Peyer's patch (tissue), 4 donors: Measurements from ENCODE around the gene OR11A1. TPM values are rescaled to one million over a fixed set of nuclear protein-coding genes. Genes with fewer than 3 reads are reported as not detected.
"Not testable (repeated sequence)": the region's sequence is repeated elsewhere in the genome, so short reads cannot be mapped to it uniquely, and the experiment has no call there.

Source experiments
- DNase-seq, 3 donors: peaks; one replicate each; pipeline ENCODE4 v3.0.0-alpha.2; 2017 to 2019
- H3K27ac ChIP-seq, 4 donors: fragments of 200-600 bp; sonication (generic); one replicate each; pipeline ENCODE4 v1.5.1; 2016 to 2019
- H3K27me3 ChIP-seq, 2 donors: fragments of 200-600 bp; sonication (generic); one replicate each; pipeline ENCODE4 v1.5.1; 2019
- H3K36me3 ChIP-seq, 3 donors: fragments of 200-600 bp; sonication (generic); one replicate each; pipeline ENCODE4 v1.5.1; 2016 to 2019
- H3K4me1 ChIP-seq, 4 donors: fragments of 200-600 bp; sonication (generic); one replicate each; pipeline ENCODE4 v1.5.1; 2016 to 2019
- H3K4me3 ChIP-seq, 4 donors: fragments of 200-600 bp; sonication (generic); 1 replicate in 3 of 4; 2 replicates in 1 of 4; pipeline ENCODE4 v1.5.1; 2016 to 2019; ENCODE audit warnings: mild to moderate bottlenecking in 1 of 4
- H3K9me3 ChIP-seq, 4 donors: fragments of 200-600 bp; sonication (generic); one replicate each; pipeline ENCODE4 v1.5.1; 2016 to 2019; ENCODE audit warnings: mild to moderate bottlenecking in 1 of 4
- POLR2A ChIP-seq, 2 donors: fragments of 450-650 bp; IDR thresholded peaks; one replicate each; pipeline ENCODE4 v1.5.1; 2017; ENCODE audit warnings: antibody characterized with exemption in 2 of 2, mild to moderate bottlenecking in 2 of 2, moderate library complexity in 2 of 2
- total RNA-seq, 4 donors: library from RNA; depleted of rRNA; stranded (reverse); fragments of >200 nt; gene quantifications; one replicate each; pipeline ENCODE4 v1.1.0, GENCODE V29; 2016
- TF ChIP-seq, protein P1 (sequence below), 6 experiments: fragments of 450-650 bp in 4 of 6; fragments of 200-600 bp in 2 of 6; sonication (generic) in 1 of 6; IDR thresholded peaks; one replicate each; pipeline ENCODE4 v1.5.1; 2017 to 2019; ENCODE audit warnings: antibody characterized with exemption in 6 of 6, mild to moderate bottlenecking in 3 of 6, moderate library complexity in 1 of 6

Gene OR11A1
- total RNA-seq, 4 donors from 2014 or later = not detected

DNA sequence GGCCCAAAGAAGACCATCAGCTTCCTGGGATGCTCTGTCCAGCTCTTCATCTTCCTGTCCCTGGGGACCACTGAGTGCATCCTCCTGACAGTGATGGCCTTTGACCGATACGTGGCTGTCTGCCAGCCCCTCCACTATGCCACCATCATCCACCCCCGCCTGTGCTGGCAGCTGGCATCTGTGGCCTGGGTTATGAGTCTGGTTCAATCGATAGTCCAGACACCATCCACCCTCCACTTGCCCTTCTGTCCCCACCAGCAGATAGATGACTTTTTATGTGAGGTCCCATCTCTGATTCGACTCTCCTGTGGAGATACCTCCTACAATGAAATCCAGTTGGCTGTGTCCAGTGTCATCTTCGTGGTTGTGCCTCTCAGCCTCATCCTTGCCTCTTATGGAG is 5.2 kb upstream of the OR11A1 start:
- Histone ChIP-seq H3K9me3 (no peaks in the 10 kb centered on the region), H3K27ac (no peak overlapping the region), H3K27me3 (no peaks in the 10 kb centered on the region), H3K36me3 (no peaks in the 10 kb centered on the region), H3K4me3 (no peak overlapping the region), H3K4me1 (no peaks in the 10 kb centered on the region)
- DNase-seq = no peak
- TF ChIP-seq, protein P1, sequence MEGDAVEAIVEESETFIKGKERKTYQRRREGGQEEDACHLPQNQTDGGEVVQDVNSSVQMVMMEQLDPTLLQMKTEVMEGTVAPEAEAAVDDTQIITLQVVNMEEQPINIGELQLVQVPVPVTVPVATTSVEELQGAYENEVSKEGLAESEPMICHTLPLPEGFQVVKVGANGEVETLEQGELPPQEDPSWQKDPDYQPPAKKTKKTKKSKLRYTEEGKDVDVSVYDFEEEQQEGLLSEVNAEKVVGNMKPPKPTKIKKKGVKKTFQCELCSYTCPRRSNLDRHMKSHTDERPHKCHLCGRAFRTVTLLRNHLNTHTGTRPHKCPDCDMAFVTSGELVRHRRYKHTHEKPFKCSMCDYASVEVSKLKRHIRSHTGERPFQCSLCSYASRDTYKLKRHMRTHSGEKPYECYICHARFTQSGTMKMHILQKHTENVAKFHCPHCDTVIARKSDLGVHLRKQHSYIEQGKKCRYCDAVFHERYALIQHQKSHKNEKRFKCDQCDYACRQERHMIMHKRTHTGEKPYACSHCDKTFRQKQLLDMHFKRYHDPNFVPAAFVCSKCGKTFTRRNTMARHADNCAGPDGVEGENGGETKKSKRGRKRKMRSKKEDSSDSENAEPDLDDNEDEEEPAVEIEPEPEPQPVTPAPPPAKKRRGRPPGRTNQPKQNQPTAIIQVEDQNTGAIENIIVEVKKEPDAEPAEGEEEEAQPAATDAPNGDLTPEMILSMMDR (IDR thresholded peaks at IDR 0.05) = no peak
- no peak for TF ChIP-seq POLR2A (IDR thresholded peaks at IDR 0.05)

DNA sequence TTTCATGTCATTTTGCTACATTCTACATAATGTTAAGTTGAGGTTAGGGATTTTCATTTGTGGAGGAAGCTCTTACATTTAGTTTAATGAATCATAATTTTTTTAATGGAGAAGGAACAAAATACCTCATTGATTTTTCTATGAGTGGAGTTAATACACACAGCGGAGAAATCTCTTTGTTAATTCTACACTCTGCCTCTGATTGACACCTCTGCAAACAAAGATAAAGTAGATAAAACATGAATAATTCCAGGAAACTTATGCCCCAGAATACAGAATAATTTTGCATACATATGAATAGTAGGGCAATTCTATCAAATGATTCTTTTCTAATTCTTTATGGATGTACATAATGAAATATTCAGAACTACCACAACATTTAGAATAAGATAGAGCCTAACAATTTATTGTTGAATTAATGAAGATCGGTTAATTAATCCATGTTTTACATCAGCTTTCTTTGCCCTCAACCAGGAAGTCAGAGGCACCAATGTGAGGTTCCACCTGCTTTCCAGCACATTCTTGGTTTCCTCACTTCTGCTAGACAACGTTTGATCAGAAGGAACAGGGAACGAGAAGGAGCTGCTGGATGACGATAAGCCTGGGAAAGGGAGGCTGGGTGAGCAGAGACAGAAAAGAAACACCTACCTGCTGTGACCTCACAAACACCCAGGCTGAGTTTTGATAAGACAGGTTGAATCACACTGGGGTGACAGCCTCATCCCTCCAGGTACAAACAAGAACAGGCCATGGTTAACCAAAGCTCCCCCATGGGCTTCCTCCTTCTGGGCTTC is 4.3 kb upstream of the OR11A1 start:
- H3K27me3 ChIP-seq = no peaks in the 10 kb centered on the region
- DNase-seq = no peak
- no peak for TF ChIP-seq POLR2A (IDR thresholded peaks at IDR 0.05)
- TF ChIP-seq, protein P1 (IDR thresholded peaks at IDR 0.05) = no peak

DNA sequence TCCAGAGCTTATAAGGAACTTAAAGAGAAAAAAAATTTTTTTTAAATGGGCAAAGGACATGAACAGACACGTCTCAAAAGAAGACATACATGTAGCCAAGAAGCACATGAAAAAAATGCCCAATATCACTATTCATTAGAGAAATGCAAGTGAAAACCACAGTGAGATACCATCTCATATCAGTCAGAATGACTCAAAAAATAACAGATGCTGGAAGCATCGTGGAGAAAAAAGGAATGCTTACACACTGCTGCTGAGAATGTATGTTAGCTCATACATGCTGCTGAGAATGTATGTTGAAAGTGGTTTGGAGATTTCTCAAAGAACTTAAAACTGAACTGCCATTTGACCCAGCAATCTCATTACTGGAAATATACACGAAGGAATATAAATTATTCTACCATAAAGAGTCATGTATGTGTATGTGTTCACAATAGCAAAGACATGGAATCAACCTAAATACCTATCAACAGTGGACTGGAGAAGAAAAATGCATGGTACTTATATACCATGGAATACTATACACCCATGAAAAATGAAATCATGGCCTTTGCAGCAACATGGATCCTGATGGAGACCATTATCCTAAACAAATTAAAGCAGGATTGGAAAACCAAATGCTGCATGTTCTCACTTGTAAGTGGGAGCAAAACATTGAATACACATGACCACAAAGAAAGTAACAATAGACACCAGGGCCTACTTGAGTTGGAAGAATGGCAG is 5.2 kb downstream of the OR11A1 start:
- H3K9me3 ChIP-seq = no peaks in the 10 kb centered on the region
- H3K27me3 ChIP-seq = no peaks in the 10 kb centered on the region
- no peak for DNase-seq
- no peaks in the 10 kb centered on the region for H3K36me3 ChIP-seq
- H3K27ac ChIP-seq = no peak overlapping the region
- no peak overlapping the region for H3K4me3 ChIP-seq
- H3K4me1 ChIP-seq = no peaks in the 10 kb centered on the region
- TF ChIP-seq POLR2A (IDR thresholded peaks at IDR 0.05) = no peak
- TF ChIP-seq, protein P1 (IDR thresholded peaks at IDR 0.05) = no peak

More for the DNA sequence above, 4.3 kb upstream of the OR11A1 start:
- H3K4me3 ChIP-seq = no peak overlapping the region
- no peaks in the 10 kb centered on the region for H3K9me3 ChIP-seq
- no peak overlapping the region for H3K27ac ChIP-seq
- H3K36me3 ChIP-seq = no peaks in the 10 kb centered on the region
- no peaks in the 10 kb centered on the region for H3K4me1 ChIP-seq

DNA sequence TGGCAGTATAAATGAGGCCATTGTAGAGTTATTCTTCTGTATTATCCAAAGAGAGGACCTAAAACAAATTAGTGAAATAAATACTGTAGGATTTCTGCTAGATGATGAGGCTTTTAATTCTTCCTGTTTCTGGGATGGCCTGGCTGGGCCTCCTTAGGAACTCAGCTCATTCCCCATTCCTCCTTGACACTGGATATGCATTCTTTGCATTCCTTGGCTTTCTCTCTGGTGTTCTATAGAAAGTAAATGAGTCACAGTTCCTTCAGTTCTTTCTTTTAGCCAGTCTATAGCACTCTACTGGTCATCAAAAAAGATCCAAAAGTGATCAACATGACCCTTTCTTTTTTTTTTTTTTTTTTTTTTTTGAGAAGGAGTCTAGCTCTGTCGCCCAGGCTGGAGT is 9.2 kb downstream of the OR11A1 start:
- DNase-seq = no peak
- no peak for TF ChIP-seq POLR2A (IDR thresholded peaks at IDR 0.05)
- TF ChIP-seq, protein P1 (IDR thresholded peaks at IDR 0.05) = no peak
- Histone ChIP-seq H3K4me3 (no peak overlapping the region), H3K36me3 (no peaks in the 10 kb centered on the region), H3K27me3 (no peaks in the 10 kb centered on the region), H3K4me1 (no peaks in the 10 kb centered on the region), H3K27ac (no peak overlapping the region), H3K9me3 (no peaks in the 10 kb centered on the region)

DNA sequence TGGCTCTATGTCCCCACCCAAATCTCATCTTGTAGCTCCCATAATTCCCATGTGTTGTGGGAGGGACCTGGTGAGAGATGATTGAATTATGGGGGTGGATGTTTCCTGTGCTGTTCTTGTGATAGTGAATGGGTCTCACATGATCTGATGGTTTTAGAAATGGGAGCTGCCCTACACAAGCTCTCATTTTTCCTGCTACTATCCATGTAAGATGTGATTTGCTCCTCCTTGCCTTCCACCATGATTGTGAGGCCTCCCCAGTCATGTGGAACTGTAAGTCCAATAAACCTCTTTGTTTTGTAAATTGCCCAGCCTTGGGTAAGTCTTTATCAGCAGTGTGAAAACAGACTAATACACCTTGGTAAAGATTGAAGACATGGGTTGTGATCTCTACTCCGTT is 12.8 kb downstream of the OR11A1 start:
- H3K36me3 ChIP-seq, H3K4me1 ChIP-seq, H3K4me3 ChIP-seq, DNase-seq, H3K9me3 ChIP-seq, H3K27ac ChIP-seq, H3K27me3 ChIP-seq: not testable (repeated sequence)

DNA sequence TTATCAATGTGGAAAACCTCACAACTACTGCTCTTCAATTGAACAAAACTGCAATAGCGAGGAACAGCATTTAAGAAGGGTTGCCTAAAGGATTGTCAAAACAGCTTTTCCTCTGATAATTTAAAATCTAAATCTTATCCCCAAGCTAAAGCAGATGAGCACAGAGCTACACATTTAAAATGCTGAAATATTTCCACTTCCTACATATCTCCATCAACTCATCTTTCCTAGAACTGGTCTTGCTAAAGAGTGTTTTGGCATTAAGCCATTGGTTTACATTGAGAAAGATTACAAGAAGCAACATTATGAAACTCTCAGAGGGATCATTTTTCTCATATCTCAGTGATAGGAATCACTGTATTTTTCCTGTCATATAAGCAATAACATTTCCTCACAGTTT is 14.2 kb downstream of the OR11A1 start:
- Histone ChIP-seq H3K4me3 (no peak overlapping the region), H3K4me1 (no peaks in the 10 kb centered on the region), H3K36me3 (no peaks in the 10 kb centered on the region), H3K27me3 (no peaks in the 10 kb centered on the region), H3K27ac (no peak overlapping the region), H3K9me3 (no peaks in the 10 kb centered on the region)
- DNase-seq = no peak
- TF ChIP-seq POLR2A (IDR thresholded peaks at IDR 0.05) = no peak
- TF ChIP-seq, protein P1 (IDR thresholded peaks at IDR 0.05) = no peak
